Caco-2 (cell line): Measurements from ENCODE around the gene PXMP4. TPM values are rescaled to one million over a fixed set of nuclear protein-coding genes. Genes with fewer than 3 reads are reported as not detected.
A peak's percentile ranks its signal among the peaks of the same experiment; 100 is the strongest.

Experiments used
- BruUV-seq: library from RNA; stranded (reverse); fragments of 400-500 nt; replicated peaks from 2 replicates; lab custom pipeline; 2021; lab: Mats Ljungman, UMichigan
- CTCF ChIA-PET: fragments of 300-600 bp; sonication (Branson Sonifier 250); formaldehyde crosslinking; loops from one replicate; lab custom pipeline; 2022; ENCODE audit warnings: antibody characterized with exemption; lab: Charles Lee
- POLR2A ChIA-PET: fragments of 300-600 bp; sonication (Branson Sonifier 250); formaldehyde crosslinking; loops from one replicate; lab custom pipeline; 2022; ENCODE audit warnings: antibody characterized with exemption; lab: Charles Lee
- DNase-seq, 2 experiments: peaks; one replicate each; pipeline versions ENCODE4 v3.0.0 to v3.0.0-alpha.2; 2020 to 2022
- H3K27me3 ChIP-seq: replicated peaks from 2 replicates; pipeline ENCODE4 v1.6.0; 2011; ENCODE audit warnings: low read length; ENCODE audit not compliant: control insufficient read depth, insufficient read depth
- H3K36me3 ChIP-seq: 2 replicates; pipeline ENCODE4 v1.5.1; 2011; ENCODE audit warnings: low read length; ENCODE audit not compliant: control insufficient read depth, insufficient read depth
- H3K4me1 ChIP-seq: fragments of 250-450 bp; sonication (Bioruptor Pico); 2 replicates; pipeline ENCODE4 v1.5.1; 2020; ENCODE audit warnings: mild to moderate bottlenecking
- H3K4me3 ChIP-seq: 2 replicates; pipeline ENCODE4 v1.5.1; 2011; ENCODE audit warnings: low read depth, mild to moderate bottlenecking, control low read depth, low read length
- H3K9me3 ChIP-seq: fragments of 250-450 bp; sonication (Bioruptor Pico); 2 replicates; pipeline ENCODE4 v1.5.1; 2020; ENCODE audit warnings: mild to moderate bottlenecking, moderate library complexity
- H3K27ac Mint-ChIP-seq: one replicate; pipeline ENCODE4 v1.8.0; 2022; ENCODE audit warnings: mixed read lengths; ENCODE audit not compliant: unreplicated experiment
- H3K27me3 Mint-ChIP-seq: one replicate; pipeline ENCODE4 v1.8.0; 2022; ENCODE audit warnings: mixed read lengths; ENCODE audit not compliant: insufficient read depth, unreplicated experiment
- H3K36me3 Mint-ChIP-seq: one replicate; pipeline ENCODE4 v1.8.0; 2022; ENCODE audit warnings: mild to moderate bottlenecking, mixed read lengths; ENCODE audit not compliant: insufficient read depth, unreplicated experiment
- H3K4me1 Mint-ChIP-seq: one replicate; pipeline ENCODE4 v1.8.0; 2022; ENCODE audit warnings: low read depth, mixed read lengths; ENCODE audit not compliant: unreplicated experiment
- H3K4me3 Mint-ChIP-seq: one replicate; pipeline ENCODE4 v1.8.0; 2022; ENCODE audit warnings: mild to moderate bottlenecking, moderate library complexity, mixed read lengths; ENCODE audit not compliant: unreplicated experiment
- H3K9me3 Mint-ChIP-seq: one replicate; pipeline ENCODE4 v1.8.0; 2022; ENCODE audit warnings: mixed read lengths; ENCODE audit not compliant: unreplicated experiment
- CTCF ChIP-seq, 2 experiments: fragments of 200-600 bp in 1 of 2; IDR thresholded peaks; 1 replicate in 1 of 2; 2 replicates in 1 of 2; pipeline versions ENCODE4 v1.5.1 to v1.8.0; 2011 to 2022; ENCODE audit warnings: antibody characterized with exemption in 1 of 2, control low read depth in 1 of 2, inconsistent platforms in 1 of 2, low read depth in 1 of 2, low read length in 1 of 2, mild to moderate bottlenecking in 1 of 2, moderate library complexity in 1 of 2; ENCODE audit not compliant: insufficient read depth in 1 of 2, severe bottlenecking in 1 of 2, unreplicated experiment in 1 of 2
- intact Hi-C: fragments of 100-400 bp; cut with micrococcal nuclease; formaldehyde crosslinking; loops from one replicate; pipeline ENCODE4 v1.10.0; 2022; ENCODE audit not compliant: unreplicated experiment
- total RNA-seq: library from RNA; stranded (reverse); gene quantifications from 2 replicates; pipeline ENCODE4 v1.2.3, GENCODE V29; 2022

The PXMP4 gene
- total RNA-seq, 1 experiment from 2014 or later: 39.5 TPM

DNA sequence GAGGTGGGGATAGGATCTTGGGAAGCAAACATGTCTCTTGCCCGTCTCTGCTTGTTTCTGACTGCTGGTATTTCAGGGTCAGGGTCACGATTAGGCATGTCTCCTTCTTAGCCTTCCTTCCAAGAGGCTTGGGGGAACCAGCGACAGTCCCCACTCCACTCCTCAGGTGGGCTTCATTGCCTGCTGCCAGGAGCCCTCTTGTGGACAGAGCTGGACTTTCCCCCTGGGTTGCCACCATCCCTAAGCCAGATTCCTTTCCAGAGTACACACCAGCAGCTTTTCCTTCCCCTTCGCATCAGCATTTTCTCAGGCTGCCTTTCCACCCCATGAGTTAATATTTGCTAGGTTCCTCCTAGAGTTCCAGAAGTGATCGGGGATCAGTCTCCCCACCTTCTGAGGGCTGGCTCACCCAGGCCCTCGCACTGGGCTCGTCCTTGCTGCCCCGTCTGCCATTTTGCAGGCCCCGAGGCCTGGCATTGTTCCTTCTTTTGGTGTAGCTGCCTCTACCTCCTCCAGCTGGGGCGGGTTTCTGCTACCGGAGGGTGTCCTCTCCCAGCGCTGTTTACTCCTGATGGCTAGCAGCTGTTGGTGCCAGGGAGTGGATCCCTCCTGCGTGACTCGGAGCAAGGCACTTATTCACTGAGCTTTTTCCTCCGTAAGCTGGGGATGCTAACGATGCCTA lies 66.8 kb downstream of the PXMP4 start:
- TF ChIP-seq CTCF (IDR thresholded peaks at IDR 0.05; ENCODE audit: insufficient read depth in 1 of 2, low read depth in 1 of 2, low read length in 1 of 2, severe bottlenecking in 1 of 2, unreplicated experiment in 1 of 2): peak; percentile 99
- Mint-ChIP-seq H3K27ac (peak overlapping the region; percentile 66), H3K36me3 (peaks cover 76% of the 10 kb centered on the region), H3K4me3 (peak overlapping the region; percentile 24), H3K27me3 (no peaks in the 10 kb centered on the region), H3K4me1 (peaks cover 25% of the 10 kb centered on the region), H3K9me3 (no peaks in the 10 kb centered on the region)
- intact Hi-C loops: loop anchor here (1.0 to 2.0 kb wide), 4 partner anchors 31 to 253 kb away; no protein-coding TSS in a partner anchor
- ChIA-PET CTCF (interaction anchor here (0.6 to 6.5 kb wide), 23 partner anchors 9 to 391 kb away, joined by 3 to 127 read pairs (median 4); partner anchors contain the start of genes ACTL10, CBFA2T2, CDK5RAP1 and SNTA1), POLR2A (interaction anchor here (0.5 to 2.8 kb wide), 5 partner anchors 10 to 456 kb away, joined by 3 to 28 read pairs (median 7); partner anchors contain the start of genes ACTL10 and CBFA2T2)
- H3K4me1 ChIP-seq: peaks cover 27% of the 10 kb centered on the region
- no peaks in the 10 kb centered on the region for H3K27me3 ChIP-seq
- H3K36me3 ChIP-seq: 0 out of 2 replicates have a peak, but pooled peaks cover 1% of the 10 kb centered on the region
- DNase-seq: peak; percentile 90 to 92
- BruUV-seq: no TSS peak
- H3K9me3 ChIP-seq: no peaks in the 10 kb centered on the region
- H3K4me3 ChIP-seq: no peak overlapping the region

Other genes with a start within 250 kb of the PXMP4 start
- gene CBFA2T2, start 230.2 kb downstream of the PXMP4 start, total RNA-seq: 30.6 and 33.3 TPM in 2 replicates
- gene C20orf144, start 58.0 kb downstream of the PXMP4 start, total RNA-seq: 0.18 and 0.51 TPM in 2 replicates
- gene ACTL10, start 53.4 kb downstream of the PXMP4 start, total RNA-seq: 3.4 and 4.5 TPM in 2 replicates
- gene NECAB3, start 45.9 kb downstream of the PXMP4 start, total RNA-seq: 98.4 and 105 TPM in 2 replicates
- gene E2F1, start 33.9 kb downstream of the PXMP4 start, total RNA-seq: 67.5 and 74.7 TPM in 2 replicates
- gene ZNF341, start 11.7 kb upstream of the PXMP4 start, total RNA-seq: 2.9 and 4.6 TPM in 2 replicates
- gene CHMP4B, start 91.0 kb upstream of the PXMP4 start, total RNA-seq: 190 and 203 TPM in 2 replicates